H9 (cell line): ENCODE results near the gene SRBD1. TPM values are rescaled to one million over a fixed set of nuclear protein-coding genes. Genes with fewer than 3 reads are reported as not detected.

Experiments used
- DNase-seq: peaks from one replicate; pipeline ENCODE4 v3.0.0-alpha.2; 2017
- H2AFZ ChIP-seq: one replicate; pipeline ENCODE4 v1.6.1; 2013; ENCODE audit warnings: mild to moderate bottlenecking, low read length, control low read depth, moderate library complexity
- H2AK5ac ChIP-seq: 2 replicates; pipeline ENCODE4 v1.6.1; 2013; ENCODE audit warnings: low read length, control low read depth, mixed read lengths; ENCODE audit not compliant: insufficient read length
- H2BK120ac ChIP-seq: one replicate; pipeline ENCODE4 v1.6.1; 2013; ENCODE audit warnings: low read depth, mild to moderate bottlenecking, low read length, control low read depth, inconsistent platforms; ENCODE audit not compliant: poor library complexity, severe bottlenecking
- H2BK12ac ChIP-seq: 2 replicates; pipeline ENCODE4 v1.6.1; 2013; ENCODE audit warnings: low read length, control low read depth, mixed read lengths, low read depth; ENCODE audit not compliant: insufficient read length
- H2BK15ac ChIP-seq: 2 replicates; pipeline ENCODE4 v1.6.1; 2013; ENCODE audit warnings: low read depth, low read length, control low read depth
- H2BK20ac ChIP-seq: one replicate; pipeline ENCODE4 v1.6.1; 2013; ENCODE audit warnings: low read depth, mild to moderate bottlenecking, low read length, control low read depth, inconsistent platforms; ENCODE audit not compliant: poor library complexity, severe bottlenecking
- H2BK5ac ChIP-seq: 2 replicates; pipeline ENCODE4 v1.6.1; 2013; ENCODE audit warnings: low read length, control low read depth, mixed read lengths; ENCODE audit not compliant: insufficient read length
- H3K14ac ChIP-seq: 2 replicates; pipeline ENCODE4 v1.6.1; 2013; ENCODE audit warnings: low read length, control low read depth; ENCODE audit not compliant: insufficient read depth
- H3K18ac ChIP-seq: 2 replicates; pipeline ENCODE4 v1.6.1; 2013; ENCODE audit warnings: low read depth, mild to moderate bottlenecking, mixed read lengths, low read length, control low read depth; ENCODE audit not compliant: insufficient read length
- H3K23ac ChIP-seq: 2 replicates; pipeline ENCODE4 v1.6.1; 2013; ENCODE audit warnings: low read length, control low read depth, mixed read lengths, low read depth; ENCODE audit not compliant: insufficient read length
- H3K23me2 ChIP-seq: 2 replicates; pipeline ENCODE4 v1.6.1; 2013; ENCODE audit warnings: low read depth, mild to moderate bottlenecking, mixed read lengths, low read length, control low read depth; ENCODE audit not compliant: insufficient read length, poor library complexity, severe bottlenecking
- H3K27ac ChIP-seq: 2 replicates; pipeline ENCODE4 v1.5.1; 2013; ENCODE audit warnings: low read length, control low read depth, mixed read lengths, low read depth; ENCODE audit not compliant: insufficient read length
- H3K27me3 ChIP-seq: 2 replicates; pipeline ENCODE4 v1.6.1; 2013; ENCODE audit warnings: low read length, control low read depth, inconsistent platforms; ENCODE audit not compliant: insufficient read depth
- H3K4ac ChIP-seq: 2 replicates; pipeline ENCODE4 v1.6.1; 2013; ENCODE audit warnings: low read depth, mild to moderate bottlenecking, control low read depth, inconsistent platforms, low read length, moderate library complexity
- H3K4me1 ChIP-seq: 2 replicates; pipeline ENCODE4 v1.6.1; 2013; ENCODE audit warnings: low read length, control low read depth, inconsistent platforms; ENCODE audit not compliant: insufficient read depth
- H3K4me2 ChIP-seq: 2 replicates; pipeline ENCODE4 v1.6.1; 2013; ENCODE audit warnings: low read length, control low read depth, mixed read lengths; ENCODE audit not compliant: insufficient read length, insufficient read depth
- H3K56ac ChIP-seq: 2 replicates; pipeline ENCODE4 v1.6.1; 2013; ENCODE audit warnings: low read depth, mild to moderate bottlenecking, mixed read lengths, low read length, control low read depth; ENCODE audit not compliant: insufficient read length
- H3K79me1 ChIP-seq: 2 replicates; pipeline ENCODE4 v1.6.1; 2013; ENCODE audit warnings: low read depth, mild to moderate bottlenecking, moderate library complexity, low read length, control low read depth, inconsistent platforms; ENCODE audit not compliant: insufficient read depth, poor library complexity, severe bottlenecking
- H3K79me2 ChIP-seq: 2 replicates; pipeline ENCODE4 v1.6.1; 2013; ENCODE audit warnings: low read length, control low read depth, inconsistent platforms; ENCODE audit not compliant: insufficient read depth
- H3K9ac ChIP-seq: 2 replicates; pipeline ENCODE4 v1.6.1; 2013; ENCODE audit warnings: low read length, control low read depth, mixed read lengths; ENCODE audit not compliant: insufficient read length; ENCODE audit errors: extremely low read depth
- H3K9me3 ChIP-seq: one replicate; pipeline ENCODE4 v1.6.1; 2013; ENCODE audit warnings: low read depth, low read length, inconsistent platforms; ENCODE audit not compliant: control insufficient read depth
- H3T11ph ChIP-seq: one replicate; pipeline ENCODE4 v1.6.1; 2013; ENCODE audit warnings: mild to moderate bottlenecking, low read length, control low read depth, inconsistent platforms
- H4K20me1 ChIP-seq: one replicate; pipeline ENCODE4 v1.6.1; 2013; ENCODE audit not compliant: control insufficient read depth, insufficient read length, insufficient read depth
- H4K5ac ChIP-seq: 2 replicates; pipeline ENCODE4 v1.6.1; 2013; ENCODE audit warnings: low read depth, mild to moderate bottlenecking, mixed read lengths, low read length, control low read depth; ENCODE audit not compliant: insufficient read length
- H4K8ac ChIP-seq: replicated peaks from 2 replicates; pipeline ENCODE4 v1.6.1; 2013; ENCODE audit warnings: low read length, control low read depth, mixed read lengths, low read depth; ENCODE audit not compliant: insufficient read length
- H4K91ac ChIP-seq: 2 replicates; pipeline ENCODE4 v1.6.1; 2013; ENCODE audit warnings: low read depth, mild to moderate bottlenecking, moderate library complexity, mixed read lengths, low read length, control low read depth; ENCODE audit not compliant: insufficient read length
- H3K27ac Mint-ChIP-seq, 3 experiments: 2 replicates in 2 of 3; 3 replicates in 1 of 3; pipeline ENCODE4 v1.8.0; 2020 to 2021; ENCODE audit warnings: mixed read lengths in 3 of 3, mild to moderate bottlenecking in 1 of 3, moderate library complexity in 1 of 3
- H3K27me3 Mint-ChIP-seq: 2 replicates; pipeline ENCODE4 v1.8.0; 2021; ENCODE audit warnings: low read depth, mild to moderate bottlenecking, moderate library complexity, mixed read lengths
- H3K36me3 Mint-ChIP-seq, 3 experiments: 2 replicates in 2 of 3; 3 replicates in 1 of 3; pipeline ENCODE4 v1.8.0; 2020 to 2021; ENCODE audit warnings: low read depth in 3 of 3, mixed read lengths in 3 of 3; ENCODE audit not compliant: insufficient read depth in 1 of 3
- H3K4me1 Mint-ChIP-seq, 2 experiments: 2 replicates each; pipeline ENCODE4 v1.8.0; 2020; ENCODE audit warnings: mixed read lengths in 2 of 2
- H3K4me3 Mint-ChIP-seq, 2 experiments: 2 replicates in 1 of 2; 3 replicates in 1 of 2; pipeline ENCODE4 v1.8.0; 2020 to 2021; ENCODE audit warnings: mild to moderate bottlenecking in 2 of 2, mixed read lengths in 2 of 2, moderate library complexity in 1 of 2
- H3K9me3 Mint-ChIP-seq, 2 experiments: 2 replicates in 1 of 2; 3 replicates in 1 of 2; pipeline ENCODE4 v1.8.0; 2020; ENCODE audit warnings: mild to moderate bottlenecking in 2 of 2, mixed read lengths in 2 of 2, moderate library complexity in 1 of 2
- CTCF ChIP-seq: fragments of 200-600 bp; sonication (generic); conservative IDR thresholded peaks from 3 replicates; pipeline ENCODE4 v1.8.0; 2021; ENCODE audit warnings: antibody characterized with exemption, mild to moderate bottlenecking
- WGBS: extraction: QIAGEN DNeasy Blood & Tissue Kit; methylation state at CpG from one replicate; pipeline ENCODE4 v1.1.7; 2013; ENCODE audit warnings: missing lambda C conversion rate, low lambda C conversion rate, mixed read lengths; ENCODE audit not compliant: insufficient read length; ENCODE audit errors: extremely low coverage; 5-methylcytosine and 5-hydroxymethylcytosine counted together
- total RNA-seq: library from RNA; stranded (reverse); gene quantifications from 2 replicates; pipeline ENCODE4 v1.2.1, GENCODE V29; 2021

Gene SRBD1
- total RNA-seq, 1 experiment from 2014 or later: 18.3 TPM

GRCh38 chr2:45637440-45637839 lies 26.4 kb upstream of the SRBD1 start:
- H2BK5ac ChIP-seq: no peak overlapping the region
- H3K9ac ChIP-seq: no peak overlapping the region
- H3K23me2 ChIP-seq: no peaks in the 10 kb centered on the region
- DNase-seq: no peak
- H3K23ac ChIP-seq: no peak overlapping the region
- Mint-ChIP-seq H3K4me1 (peaks cover 16 to 18% of the 10 kb centered on the region in 2 experiments), H3K27me3 (peaks cover 41% of the 10 kb centered on the region), H3K27ac (no peak overlapping the region; a peak in 1 of 7 replicates), H3K9me3 (no peaks in the 10 kb centered on the region), H3K4me3 (no peak overlapping the region), H3K36me3 (no peaks in the 10 kb centered on the region)
- H4K5ac ChIP-seq: no peak overlapping the region
- no peak overlapping the region for H2BK12ac ChIP-seq
- no peak overlapping the region for H3K14ac ChIP-seq
- no peak overlapping the region for H3K27ac ChIP-seq
- H4K8ac ChIP-seq: no peak overlapping the region
- H3K79me1 ChIP-seq: no peaks in the 10 kb centered on the region
- no CpG with 5 or more reads among the region's 5 CpGs for WGBS
- no peak overlapping the region for H2BK20ac ChIP-seq
- H2BK120ac ChIP-seq: no peak overlapping the region
- H3K9me3 ChIP-seq: no peaks in the 10 kb centered on the region
- H3K18ac ChIP-seq: no peak overlapping the region
- H3T11ph ChIP-seq: no peak overlapping the region
- H2AK5ac ChIP-seq: no peak overlapping the region
- no peak overlapping the region for H3K4me2 ChIP-seq
- H4K91ac ChIP-seq: no peak overlapping the region
- TF ChIP-seq CTCF: no peak
- no peaks in the 10 kb centered on the region for H4K20me1 ChIP-seq
- no peaks in the 10 kb centered on the region; the same call in 1 of the 2 replicates for H3K27me3 ChIP-seq
- H3K56ac ChIP-seq: no peak overlapping the region
- H3K4me1 ChIP-seq: peaks cover 6% of the 10 kb centered on the region
- H2BK15ac ChIP-seq: no peak overlapping the region
- no peaks in the 10 kb centered on the region for H3K79me2 ChIP-seq
- no peak overlapping the region for H3K4ac ChIP-seq
- H2AFZ ChIP-seq: no peak overlapping the region
